Nephron progenitor cell (in vitro differentiated cells): ENCODE results near the gene PDZD2.

ENCODE experiments used
- DNase-seq: peaks from one replicate; pipeline ENCODE4 v3.0.0; 2021
- H3K27ac Mint-ChIP-seq: 2 replicates; pipeline ENCODE4 v1.8.0; 2021; ENCODE audit warnings: mild to moderate bottlenecking, moderate library complexity, mixed read lengths
- H3K27me3 Mint-ChIP-seq: 2 replicates; pipeline ENCODE4 v1.8.0; 2021; ENCODE audit warnings: mild to moderate bottlenecking, low read depth, mixed read lengths; ENCODE audit not compliant: poor library complexity
- H3K36me3 Mint-ChIP-seq: 2 replicates; pipeline ENCODE4 v1.8.0; 2021; ENCODE audit warnings: low read depth, mixed read lengths
- H3K4me1 Mint-ChIP-seq: 2 replicates; pipeline ENCODE4 v1.8.0; 2021; ENCODE audit warnings: mixed read lengths
- H3K4me3 Mint-ChIP-seq: 2 replicates; pipeline ENCODE4 v1.8.0; 2021; ENCODE audit warnings: mild to moderate bottlenecking, moderate library complexity, mixed read lengths
- H3K9me3 Mint-ChIP-seq: 2 replicates; pipeline ENCODE4 v1.8.0; 2021; ENCODE audit warnings: mild to moderate bottlenecking, moderate library complexity, mixed read lengths
- TF ChIP-seq, protein P1 (sequence below): fragments of 200-600 bp; sonication (generic); IDR thresholded peaks from 2 replicates; pipeline ENCODE4 v1.5.0; 2021; ENCODE audit warnings: antibody characterized with exemption

The PDZD2 gene

DNA sequence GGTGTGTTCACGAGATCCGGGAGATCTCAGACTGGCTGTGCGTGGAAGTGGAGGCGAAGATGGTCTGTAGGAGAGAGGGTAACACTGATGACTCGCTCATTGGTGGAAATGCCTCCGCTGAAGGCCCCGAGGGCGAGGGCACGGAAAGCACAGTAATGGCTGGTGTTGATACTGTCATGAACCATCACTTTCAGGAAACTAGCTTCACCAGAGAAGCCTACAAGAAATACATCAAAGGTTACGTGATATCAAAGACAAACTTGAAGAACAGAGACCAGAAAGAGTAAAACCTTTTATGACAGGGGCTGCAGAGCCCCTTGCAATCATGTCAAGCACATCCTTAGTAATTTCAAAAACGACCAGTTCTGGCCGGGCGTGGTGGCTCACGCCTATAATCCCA, 269.5 kb downstream of the PDZD2 start:
- Mint-ChIP-seq H3K4me1 (peaks cover 10% of the 10 kb centered on the region), H3K27ac (no peak overlapping the region), H3K9me3 (peaks cover 8% of the 10 kb centered on the region), H3K36me3 (no peaks in the 10 kb centered on the region), H3K27me3 (no peaks in the 10 kb centered on the region), H3K4me3 (no peak overlapping the region)
- DNase-seq = no peak
- TF ChIP-seq, protein P1, sequence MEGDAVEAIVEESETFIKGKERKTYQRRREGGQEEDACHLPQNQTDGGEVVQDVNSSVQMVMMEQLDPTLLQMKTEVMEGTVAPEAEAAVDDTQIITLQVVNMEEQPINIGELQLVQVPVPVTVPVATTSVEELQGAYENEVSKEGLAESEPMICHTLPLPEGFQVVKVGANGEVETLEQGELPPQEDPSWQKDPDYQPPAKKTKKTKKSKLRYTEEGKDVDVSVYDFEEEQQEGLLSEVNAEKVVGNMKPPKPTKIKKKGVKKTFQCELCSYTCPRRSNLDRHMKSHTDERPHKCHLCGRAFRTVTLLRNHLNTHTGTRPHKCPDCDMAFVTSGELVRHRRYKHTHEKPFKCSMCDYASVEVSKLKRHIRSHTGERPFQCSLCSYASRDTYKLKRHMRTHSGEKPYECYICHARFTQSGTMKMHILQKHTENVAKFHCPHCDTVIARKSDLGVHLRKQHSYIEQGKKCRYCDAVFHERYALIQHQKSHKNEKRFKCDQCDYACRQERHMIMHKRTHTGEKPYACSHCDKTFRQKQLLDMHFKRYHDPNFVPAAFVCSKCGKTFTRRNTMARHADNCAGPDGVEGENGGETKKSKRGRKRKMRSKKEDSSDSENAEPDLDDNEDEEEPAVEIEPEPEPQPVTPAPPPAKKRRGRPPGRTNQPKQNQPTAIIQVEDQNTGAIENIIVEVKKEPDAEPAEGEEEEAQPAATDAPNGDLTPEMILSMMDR = no peak

DNA sequence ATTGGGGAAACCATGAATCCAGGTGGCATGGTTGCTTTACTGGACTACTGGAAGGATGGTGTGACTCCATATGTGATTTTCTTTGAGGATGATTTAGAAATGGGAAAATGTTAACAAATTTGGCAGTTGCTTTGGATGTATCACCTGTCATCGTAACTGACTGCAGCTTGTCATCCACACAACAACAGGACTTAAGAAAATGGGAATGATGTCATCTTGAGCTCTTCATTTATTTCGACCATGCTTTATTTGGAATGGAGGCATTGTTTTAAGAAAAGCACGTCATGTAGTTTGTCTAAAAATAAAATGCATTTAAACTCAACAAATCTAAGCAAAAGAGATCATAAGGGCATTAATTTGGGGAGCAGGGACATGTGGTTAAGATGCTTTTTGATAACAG, 270.1 kb downstream of the PDZD2 start:
- TF ChIP-seq, protein P1 = no peak
- peaks cover 16% of the 10 kb centered on the region for H3K4me1 Mint-ChIP-seq

DNA sequence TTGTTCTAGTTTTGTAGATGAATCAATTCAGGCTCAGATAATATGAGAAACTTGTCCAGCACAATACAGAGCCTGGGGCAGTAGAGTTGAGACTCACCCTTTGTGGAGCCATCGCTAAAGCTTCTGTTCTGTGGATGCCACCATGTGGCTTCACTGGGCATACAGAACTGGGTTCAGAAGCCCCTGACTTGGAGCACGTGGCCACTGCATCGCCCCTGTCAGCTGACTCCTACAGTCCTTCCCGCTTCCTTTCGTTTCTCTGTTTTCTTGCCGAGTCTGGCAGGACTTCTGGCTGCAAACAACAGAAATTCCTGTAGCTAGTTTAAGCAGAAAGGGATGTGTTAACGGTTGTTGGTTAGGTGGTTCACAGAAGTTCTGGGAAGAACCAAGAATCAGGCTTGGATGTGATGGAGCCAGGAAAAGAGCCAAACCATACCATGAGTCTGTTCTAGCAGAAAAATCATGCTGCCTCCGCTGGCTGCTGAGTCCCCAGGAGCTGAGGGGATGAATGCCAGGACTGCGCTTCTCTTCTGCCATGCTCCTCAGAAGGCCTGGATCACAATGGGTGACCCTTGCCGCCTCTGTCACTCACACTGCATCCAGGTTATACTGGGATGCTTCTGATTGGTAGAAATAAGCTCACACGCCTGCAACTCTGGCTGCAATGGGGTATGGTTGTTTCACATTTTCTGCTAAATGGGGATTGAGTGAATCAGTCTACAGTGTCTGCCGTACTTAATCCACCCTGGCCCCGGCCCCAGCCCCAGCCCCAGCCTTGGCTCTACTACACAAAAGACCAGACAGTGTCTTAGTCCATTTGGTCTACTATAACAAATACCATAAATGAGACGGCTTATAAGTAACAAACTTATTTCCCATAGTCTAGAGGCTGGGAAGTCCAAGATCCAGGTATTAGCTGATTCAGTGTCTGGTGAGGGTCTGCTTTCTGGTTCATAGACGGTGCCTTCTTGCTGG, 272.6 kb downstream of the PDZD2 start:
- no peak overlapping the region for H3K27ac Mint-ChIP-seq
- no peaks in the 10 kb centered on the region for H3K36me3 Mint-ChIP-seq
- no peak for DNase-seq
- peaks cover 4% of the 10 kb centered on the region for H3K27me3 Mint-ChIP-seq
- TF ChIP-seq, protein P1 = no peak
- H3K4me1 Mint-ChIP-seq = peaks cover 16% of the 10 kb centered on the region
- no peak overlapping the region for H3K4me3 Mint-ChIP-seq
- H3K9me3 Mint-ChIP-seq = no peaks in the 10 kb centered on the region

More for the DNA sequence above, 270.1 kb downstream of the PDZD2 start:
- DNase-seq = no peak
- H3K4me3 Mint-ChIP-seq = no peak overlapping the region
- H3K9me3 Mint-ChIP-seq = peaks cover 7% of the 10 kb centered on the region
- H3K36me3 Mint-ChIP-seq = no peaks in the 10 kb centered on the region
- H3K27me3 Mint-ChIP-seq = no peaks in the 10 kb centered on the region
- H3K27ac Mint-ChIP-seq = no peak overlapping the region

GRCh38 chr5:31913808-31914207, 274.9 kb downstream of the PDZD2 start:
- H3K36me3 Mint-ChIP-seq = no peaks in the 10 kb centered on the region
- peaks cover 4% of the 10 kb centered on the region for H3K27me3 Mint-ChIP-seq
- no peak overlapping the region for H3K27ac Mint-ChIP-seq
- no peaks in the 10 kb centered on the region for H3K9me3 Mint-ChIP-seq
- no peak overlapping the region for H3K4me3 Mint-ChIP-seq
- H3K4me1 Mint-ChIP-seq = peaks cover 27% of the 10 kb centered on the region
- TF ChIP-seq, protein P1 = no peak
- DNase-seq = no peak

GRCh38 chr5:31916327-31916726, 277.4 kb downstream of the PDZD2 start:
- Mint-ChIP-seq H3K4me1 (peaks cover 29% of the 10 kb centered on the region), H3K27ac (no peak overlapping the region), H3K27me3 (peaks cover 4% of the 10 kb centered on the region), H3K36me3 (no peaks in the 10 kb centered on the region), H3K9me3 (no peaks in the 10 kb centered on the region), H3K4me3 (no peak overlapping the region)
- no peak for DNase-seq
- TF ChIP-seq, protein P1 = no peak
